ENCODE measurements around the gene DHRS4L2.
"Not testable (repeated sequence)": the region's sequence is repeated elsewhere in the genome, so short reads cannot be mapped to it uniquely, and the experiment has no call there.

The DHRS4L2 gene

GRCh38 chr14:23973178-23973577, 15.6 kb upstream of the DHRS4L2 start:
- DNase-seq (ENCODE audit: low read depth), result not testable (repeated sequence)

- DNase-seq (ENCODE audit: low read depth), result not testable (repeated sequence)
Observed at GRCh38 chr14:23974041-23974440, 14.7 kb upstream of the DHRS4L2 start.

GRCh38 chr14:23977208-23977607, 11.5 kb upstream of the DHRS4L2 start:
- DNase-seq (ENCODE audit: low read depth), result not testable (repeated sequence)

- DNase-seq (ENCODE audit: low read depth), result not testable (repeated sequence)
Observed at GRCh38 chr14:23981951-23982813, 6.5 kb upstream of the DHRS4L2 start.

- DNase-seq (ENCODE audit: low read depth), result peak; percentile 51
Observed at GRCh38 chr14:23984891-23985602, 3.7 kb upstream of the DHRS4L2 start.

GRCh38 chr14:23988223-23988606, 514 bp upstream of the DHRS4L2 start:
- DNase-seq (ENCODE audit: low read depth), result not testable (repeated sequence)

- DNase-seq (ENCODE audit: low read depth), result not testable (repeated sequence)
Observed at GRCh38 chr14:23989734-23990445, 1.2 kb downstream of the DHRS4L2 start.

GRCh38 chr14:23990961-23991360, 2.2 kb downstream of the DHRS4L2 start:
- not testable (repeated sequence) for DNase-seq (ENCODE audit: low read depth)

- DNase-seq (ENCODE audit: low read depth), result not testable (repeated sequence)
Observed at GRCh38 chr14:23993042-23993441, 4.3 kb downstream of the DHRS4L2 start.

GRCh38 chr14:23996009-23996408, 7.3 kb downstream of the DHRS4L2 start:
- DNase-seq (ENCODE audit: low read depth), result not testable (repeated sequence)

- not testable (repeated sequence) for DNase-seq (ENCODE audit: low read depth)
Observed at GRCh38 chr14:23996825-23997224, 8.1 kb downstream of the DHRS4L2 start.

- DNase-seq (ENCODE audit: low read depth), result not testable (repeated sequence)
Observed at GRCh38 chr14:23999640-24000039, 10.9 kb downstream of the DHRS4L2 start.

GRCh38 chr14:24001078-24001477, 12.3 kb downstream of the DHRS4L2 start:
- DNase-seq (ENCODE audit: low read depth), result not testable (repeated sequence)

- not testable (repeated sequence) for DNase-seq (ENCODE audit: low read depth)
Observed at GRCh38 chr14:24001679-24002078, 12.9 kb downstream of the DHRS4L2 start.

GRCh38 chr14:24006471-24006816, 17.7 kb downstream of the DHRS4L2 start:
- DNase-seq (ENCODE audit: low read depth), result not testable (repeated sequence)

- DNase-seq (ENCODE audit: low read depth), result not testable (repeated sequence)
Observed at GRCh38 chr14:24006817-24007652, 18.3 kb downstream of the DHRS4L2 start.

GRCh38 chr14:24011051-24011450, 22.3 kb downstream of the DHRS4L2 start:
- no peak for DNase-seq (ENCODE audit: low read depth)

- not testable (repeated sequence) for DNase-seq (ENCODE audit: low read depth)
Observed at GRCh38 chr14:24012726-24013273, 24.1 kb downstream of the DHRS4L2 start.

GRCh38 chr14:24013654-24014514, 25.2 kb downstream of the DHRS4L2 start:
- DNase-seq (ENCODE audit: low read depth), result peak; percentile 41

GRCh38 chr14:24015745-24016144, 27.0 kb downstream of the DHRS4L2 start:
- not testable (repeated sequence) for DNase-seq (ENCODE audit: low read depth)
